HG03280 (cell line): ENCODE data around the gene TTC39A.

Source experiments
- ATAC-seq: cut with Tn5 transposase; IDR thresholded peaks from one replicate; pipeline ENCODE4 v1.9.1; 2021; ENCODE audit warnings: mild to moderate bottlenecking, moderate library complexity; ENCODE audit not compliant: unreplicated experiment

The TTC39A gene

GRCh38 chr1:51330331-51331201 lies at the start of gene TTC39A:
TSS of gene TTC39A (minus strand) at chr1:51330562. CDS start at chr1:51330477, 85 bp downstream.
- ATAC-seq = no peak

DNA sequence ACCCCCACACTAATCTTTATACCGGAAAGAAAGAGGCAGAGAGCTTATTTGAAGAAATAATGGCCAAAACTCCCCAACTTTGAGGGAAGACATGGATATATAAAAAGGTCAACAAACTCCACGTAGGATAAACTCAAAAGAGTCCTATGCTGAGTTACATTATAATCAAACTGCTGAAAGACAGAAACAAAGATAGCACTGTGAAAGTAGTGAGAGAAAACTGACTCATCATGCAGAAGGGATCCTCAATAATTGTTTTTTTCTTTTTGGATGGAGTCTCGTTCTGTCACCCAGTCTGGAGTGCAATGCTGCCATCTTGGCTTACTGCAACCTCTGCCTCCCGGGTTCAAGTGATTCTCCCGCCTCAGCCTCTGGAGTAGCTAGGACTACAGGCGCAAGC lies 48.5 kb upstream of the TTC39A start:
- no peak for ATAC-seq

DNA sequence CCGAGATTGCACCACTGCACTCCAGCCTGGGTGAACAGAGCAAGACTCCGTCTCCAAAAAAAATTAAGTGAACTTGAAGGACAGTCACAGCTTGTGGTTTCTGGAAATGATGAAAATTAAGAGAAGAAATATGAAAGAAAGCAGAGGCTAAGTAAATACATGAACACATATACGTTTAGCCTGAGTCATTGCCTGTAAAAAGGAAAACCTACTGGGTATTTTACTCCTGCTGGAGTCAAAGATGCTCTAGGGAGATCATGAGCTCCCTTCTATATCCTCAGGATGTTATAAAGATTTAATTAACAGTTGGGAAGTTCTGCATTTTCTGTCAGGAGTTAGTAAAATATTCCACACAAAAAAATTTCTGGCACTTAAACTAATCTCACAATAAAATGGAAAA lies 43.5 kb upstream of the TTC39A start:
- no peak for ATAC-seq

- ATAC-seq = no peak
Observed at GRCh38 chr1:51372561-51372960, 42.2 kb upstream of the TTC39A start.

DNA sequence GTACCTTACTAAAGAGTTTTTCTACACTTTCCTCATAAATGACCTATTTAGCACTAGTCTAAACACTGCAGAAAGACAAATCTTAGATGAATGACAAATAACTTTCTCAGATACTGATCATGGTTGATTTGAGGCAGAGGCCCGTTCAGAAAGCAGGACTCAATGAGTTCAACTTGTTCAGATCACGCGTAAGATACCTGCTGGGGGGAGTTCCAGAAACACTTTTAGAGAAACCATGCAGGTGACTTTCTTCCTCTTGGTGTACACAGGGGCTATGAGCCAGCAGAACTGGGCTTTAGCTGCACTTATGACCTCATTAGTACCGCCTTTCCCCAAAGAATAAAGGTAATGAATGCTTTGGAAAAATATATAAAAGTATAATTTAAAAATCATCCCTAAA lies 38.8 kb upstream of the TTC39A start:
- no peak for ATAC-seq

DNA sequence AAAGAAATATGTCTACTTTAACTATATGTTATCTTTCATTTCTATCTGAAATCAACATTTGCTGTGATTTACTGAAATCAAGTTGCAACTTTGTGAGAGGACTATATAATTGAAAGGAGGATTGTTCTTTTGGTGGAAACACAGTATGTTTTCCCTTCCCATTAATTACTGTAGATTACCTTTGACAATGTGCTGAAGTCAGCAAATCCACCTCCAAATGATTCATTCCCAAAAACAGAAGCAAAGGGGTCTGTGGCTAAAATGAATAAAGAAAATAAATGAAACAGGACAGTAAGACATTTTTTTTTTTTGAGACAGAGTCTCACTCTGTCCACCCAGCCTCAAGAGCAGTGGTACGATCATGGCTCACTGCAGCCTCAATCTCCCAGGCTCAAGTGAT lies 35.4 kb upstream of the TTC39A start:
- no peak for ATAC-seq

- no peak for ATAC-seq
Observed at GRCh38 chr1:51359879-51360278, 29.5 kb upstream of the TTC39A start.

GRCh38 chr1:51355382-51355781 lies 25.0 kb upstream of the TTC39A start:
- no peak for ATAC-seq

DNA sequence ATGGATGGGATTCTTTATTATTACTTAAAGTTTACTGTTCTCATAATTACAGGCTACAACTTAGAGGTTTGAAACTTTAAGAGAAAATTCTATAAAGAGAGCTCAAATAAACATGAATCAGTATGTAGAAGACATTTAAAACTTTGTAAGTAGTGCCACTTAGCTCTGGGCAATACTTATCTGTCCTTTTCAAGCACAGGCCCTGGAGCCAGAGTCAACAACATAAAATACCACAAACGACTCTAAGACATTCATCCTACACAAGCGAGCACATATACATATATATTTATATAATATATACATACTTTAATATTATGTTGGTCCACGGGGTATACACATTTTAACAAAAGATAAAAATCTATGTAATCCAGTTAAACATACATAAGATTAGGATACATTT lies 24.1 kb upstream of the TTC39A start:
- ATAC-seq = no peak

GRCh38 chr1:51351907-51352306 lies 21.5 kb upstream of the TTC39A start:
- no peak for ATAC-seq

GRCh38 chr1:51349862-51350261 lies 19.5 kb upstream of the TTC39A start:
- ATAC-seq = no peak

- no peak for ATAC-seq
Observed at GRCh38 chr1:51348147-51348527, 17.8 kb upstream of the TTC39A start.

DNA sequence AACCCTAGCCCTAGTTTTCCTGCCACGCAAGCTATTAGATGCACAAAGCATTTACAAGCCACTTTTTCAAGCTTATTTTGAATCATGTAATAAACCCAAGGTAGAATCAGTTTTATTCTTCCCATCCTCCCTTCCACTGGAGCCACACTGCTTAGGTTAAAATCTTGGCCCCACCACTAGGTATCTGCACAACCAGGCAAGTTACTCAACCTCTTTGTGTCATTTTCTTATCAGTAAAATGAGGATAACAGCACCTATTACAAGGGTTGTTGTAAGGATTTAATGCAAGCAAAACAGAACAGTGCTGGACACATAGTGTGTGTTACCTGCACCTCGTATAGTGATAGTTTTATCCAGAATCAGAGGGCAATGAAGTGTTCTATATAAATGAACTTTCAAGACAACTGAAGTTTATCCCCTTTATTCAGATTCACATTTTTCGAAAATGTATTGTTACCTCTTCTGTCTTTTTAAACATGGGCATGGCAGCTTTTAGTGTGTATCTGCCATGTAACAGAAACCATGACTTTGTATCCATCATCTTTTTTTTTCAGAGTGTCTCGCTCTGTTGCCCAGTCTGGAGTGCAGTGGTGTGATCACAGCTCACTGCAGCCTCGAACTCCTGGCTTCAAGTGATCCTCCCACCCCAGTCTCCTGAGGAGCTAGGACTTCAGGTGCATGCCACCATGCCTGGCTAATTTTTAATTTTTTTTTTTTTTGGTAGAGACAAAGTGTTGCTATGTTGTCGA lies 17.2 kb upstream of the TTC39A start:
- no peak for ATAC-seq

DNA sequence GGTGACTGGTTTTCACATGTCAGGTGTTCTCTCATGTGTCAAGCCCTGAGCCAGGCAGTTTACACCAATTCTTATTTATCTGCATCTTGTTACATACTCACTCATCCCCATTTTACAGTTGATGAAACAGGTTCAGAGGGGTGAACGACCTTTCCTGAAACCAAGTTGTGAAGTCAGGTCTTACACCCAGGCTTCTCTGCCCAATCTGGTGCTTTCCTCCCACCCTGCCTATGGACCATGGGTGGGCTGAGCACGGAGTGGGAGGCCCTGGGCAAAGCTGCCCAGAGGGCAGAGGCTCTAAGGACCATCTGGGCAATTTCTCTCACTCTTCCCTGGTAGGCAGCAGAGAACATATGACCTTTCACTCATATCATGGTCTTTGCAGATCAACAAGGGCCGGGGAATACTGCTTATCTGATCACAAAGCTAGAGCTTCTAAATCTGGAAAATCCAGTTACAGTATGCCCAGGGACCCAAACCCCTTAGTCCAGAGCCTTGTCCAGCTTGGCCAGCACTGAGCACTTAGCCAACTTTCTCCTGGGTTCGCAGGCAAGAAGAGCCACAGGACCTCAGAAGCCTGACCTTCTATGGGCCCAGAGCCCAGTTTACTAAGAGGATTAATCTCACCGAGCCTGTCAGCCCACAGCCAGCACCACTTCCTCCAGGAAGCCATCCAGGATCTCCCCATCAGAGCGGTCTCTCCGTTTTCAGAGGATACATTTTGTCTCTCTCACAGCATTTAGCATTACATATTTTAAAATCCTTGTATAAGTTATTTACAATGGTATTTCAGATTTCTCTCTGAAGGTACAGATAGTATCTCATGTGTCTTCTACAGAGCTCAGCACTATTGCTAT lies 16.0 kb upstream of the TTC39A start:
- no peak for ATAC-seq

- ATAC-seq = no peak
Observed at GRCh38 chr1:51345300-51345687, 14.9 kb upstream of the TTC39A start.

GRCh38 chr1:51344602-51345299 lies 14.4 kb upstream of the TTC39A start:
- no peak for ATAC-seq

DNA sequence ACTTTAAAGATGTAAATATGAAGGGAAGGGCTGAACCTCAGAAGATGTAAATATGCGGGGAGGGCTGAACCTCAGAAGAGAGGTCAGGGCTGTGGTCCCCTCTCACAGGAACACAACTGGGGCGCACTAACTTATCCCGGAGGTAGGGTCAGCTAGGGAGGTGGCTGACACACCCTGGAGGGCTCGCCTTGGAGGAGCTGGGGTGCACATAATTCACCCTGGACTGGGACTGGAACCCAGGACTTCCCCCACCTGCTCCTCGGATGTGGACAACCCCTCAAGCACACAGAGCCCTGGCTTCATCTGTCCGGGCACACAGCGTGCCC lies 13.9 kb upstream of the TTC39A start:
- ATAC-seq = no peak

DNA sequence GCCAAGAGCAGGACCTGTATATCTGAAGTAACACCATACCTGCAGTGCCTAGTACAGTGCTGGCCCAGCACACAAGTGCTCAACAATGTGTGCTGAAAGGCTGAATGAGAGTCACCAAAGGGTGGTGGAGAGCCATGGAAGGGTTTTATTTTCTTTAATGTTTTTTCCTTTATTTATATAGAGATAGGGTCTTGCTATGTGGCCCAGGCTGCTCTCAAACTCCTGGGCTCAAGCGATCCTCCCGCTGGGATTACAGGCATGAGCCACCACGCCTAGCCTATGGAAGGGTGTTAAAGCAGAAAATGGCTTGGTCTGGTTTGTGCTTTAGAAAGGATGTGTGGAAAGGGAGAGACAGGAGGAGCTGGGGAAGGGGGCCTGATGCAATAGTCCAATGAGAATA lies 13.3 kb upstream of the TTC39A start:
- no peak for ATAC-seq

- no peak for ATAC-seq
Observed at GRCh38 chr1:51342591-51343206, 12.3 kb upstream of the TTC39A start.

GRCh38 chr1:51341876-51342496 lies 11.6 kb upstream of the TTC39A start:
- ATAC-seq = peak; percentile 56
